ENCODE results near the gene PAMR1.

Gene PAMR1

DNA sequence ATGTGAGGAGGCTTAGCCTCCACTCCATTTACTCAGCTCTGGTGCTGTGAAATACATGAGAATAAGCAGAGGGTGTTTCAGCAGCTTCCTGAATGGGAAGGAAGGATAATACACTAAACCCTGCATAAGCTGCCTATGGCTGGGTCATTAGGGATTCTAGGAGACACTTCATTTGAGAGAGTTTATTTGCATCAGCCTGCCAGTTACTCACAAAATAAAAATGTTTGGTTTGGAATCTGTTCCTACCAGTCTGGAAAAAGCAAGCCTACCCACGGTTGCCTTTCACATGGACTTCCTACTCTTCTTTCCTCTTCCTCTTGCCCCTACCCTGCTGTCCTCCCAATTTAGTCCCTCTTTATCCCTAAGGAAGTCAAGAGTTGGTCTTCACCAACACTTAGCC lies 126.5 kb downstream of the PAMR1 start:
- DNase-seq (ENCODE audit: low read depth): no peak

DNA sequence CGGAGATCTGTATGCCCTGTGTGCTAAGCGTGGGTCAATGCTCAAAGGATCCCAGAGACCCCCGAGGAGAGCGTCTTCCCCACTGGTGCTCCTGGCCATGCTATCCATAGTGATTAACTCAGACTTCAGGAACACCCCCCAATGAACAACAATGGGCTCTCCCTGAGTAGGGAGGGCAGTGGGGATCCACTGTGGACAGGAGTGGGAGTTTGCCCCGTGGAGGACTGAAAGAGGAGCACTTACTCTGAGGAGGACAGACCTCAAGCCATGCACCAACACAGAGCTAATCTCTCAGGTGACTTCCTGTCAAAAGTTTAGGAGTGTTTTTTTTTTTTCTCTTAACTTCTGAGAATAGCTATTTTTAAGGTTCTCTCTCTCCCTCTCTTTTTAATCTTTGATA lies 130.5 kb downstream of the PAMR1 start:
- no peak for DNase-seq (ENCODE audit: low read depth)

DNA sequence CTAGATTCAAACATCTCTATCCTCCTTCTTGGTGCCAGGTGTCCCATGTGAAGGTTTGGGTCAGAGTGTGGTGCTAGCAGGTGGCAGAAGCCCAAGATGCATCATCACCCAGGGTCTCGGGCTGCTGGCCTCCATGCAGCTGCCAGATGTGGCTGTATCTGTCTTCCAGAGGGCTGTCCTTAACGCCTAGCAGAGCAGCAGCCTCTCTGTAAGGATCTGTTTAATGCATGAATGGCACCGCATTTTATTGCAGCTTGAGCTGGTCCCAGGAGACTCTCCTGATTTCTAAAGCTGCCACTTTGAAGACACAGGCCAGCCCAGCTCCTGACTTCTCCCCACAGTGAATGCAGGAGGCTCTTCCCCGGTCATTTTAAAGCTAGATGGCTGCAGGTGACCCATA lies 132.3 kb downstream of the PAMR1 start:
- DNase-seq (ENCODE audit: low read depth): no peak

DNA sequence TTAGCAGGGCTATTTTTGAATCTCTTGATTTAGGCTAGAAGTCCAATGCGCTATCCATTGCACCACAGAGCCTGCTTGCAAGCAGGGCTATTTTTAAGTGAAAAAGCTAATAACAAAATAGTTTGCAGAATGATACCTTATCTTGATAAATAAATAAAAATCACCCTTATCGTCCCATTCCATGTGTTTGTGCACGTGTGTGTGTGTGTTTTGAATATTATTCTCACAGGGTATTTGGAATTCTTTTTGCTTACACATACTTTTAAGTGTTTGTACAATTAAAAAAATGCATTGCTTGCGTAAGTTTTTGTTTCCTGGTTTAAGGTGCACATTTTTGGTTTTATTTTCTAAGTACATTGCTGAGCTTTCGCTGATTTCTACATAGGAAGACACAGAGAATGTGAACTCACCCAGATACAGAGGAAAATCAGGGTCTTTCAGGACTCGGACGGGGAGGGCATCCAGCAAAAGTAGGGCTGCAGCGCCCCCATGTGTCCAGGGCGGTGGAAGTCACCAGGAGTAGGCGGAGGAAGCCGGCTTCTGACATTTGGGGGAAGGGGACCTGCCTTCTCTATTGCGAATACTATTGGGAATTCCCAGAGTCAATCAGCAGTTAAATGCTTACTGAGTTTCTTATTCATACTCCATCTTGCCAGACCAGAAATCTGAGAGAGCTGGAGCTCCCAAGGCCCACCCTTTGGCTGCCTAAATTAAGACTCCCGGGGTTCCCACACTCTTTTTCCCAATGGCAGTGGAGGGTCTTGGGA lies 133.3 kb downstream of the PAMR1 start:
- peak; percentile 79 for DNase-seq (ENCODE audit: low read depth)

DNA sequence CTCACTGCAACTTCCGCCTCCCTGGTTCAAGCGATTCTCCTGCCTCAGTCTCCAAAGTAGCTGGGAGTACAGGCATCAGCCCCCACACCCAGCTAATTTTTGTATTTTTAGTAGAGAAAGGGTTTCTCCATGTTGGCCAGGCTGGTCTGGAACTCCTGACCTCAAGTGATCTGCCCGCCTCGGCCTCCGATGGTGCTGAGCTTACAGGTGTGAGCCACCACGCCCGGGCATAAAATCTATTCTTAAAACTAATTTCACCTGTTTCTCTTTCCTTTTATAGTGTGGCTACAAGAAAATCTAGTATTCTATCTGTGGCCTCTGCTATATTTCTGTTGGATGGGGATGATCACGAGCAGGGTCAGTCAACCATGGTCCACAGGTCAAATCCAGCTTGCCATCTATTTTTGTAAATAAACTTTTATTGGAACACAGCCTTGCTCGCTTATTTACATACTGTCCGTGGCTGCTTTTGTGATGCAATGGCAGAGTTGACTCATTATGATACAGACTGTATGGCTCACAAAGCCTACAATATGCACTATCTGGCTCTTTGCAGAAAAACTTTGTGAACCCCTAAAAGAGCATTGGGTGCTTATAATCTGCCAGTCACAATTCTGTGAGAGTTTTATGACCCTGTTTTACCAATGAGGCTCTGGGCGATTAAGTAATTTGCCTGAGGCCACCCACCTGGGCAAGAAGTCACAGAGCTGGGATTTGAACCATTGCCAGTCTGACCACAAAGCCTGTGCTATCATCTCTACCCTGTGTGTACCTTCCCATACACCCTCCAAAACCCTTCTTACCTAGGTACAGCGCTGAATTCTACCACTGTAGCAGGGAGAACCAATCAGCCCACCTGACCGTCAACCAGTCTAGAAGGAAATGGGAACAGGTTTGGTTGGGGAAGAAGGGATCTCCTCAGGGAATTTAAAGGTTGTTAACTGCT lies 134.4 kb downstream of the PAMR1 start:
- peak; percentile 9 for DNase-seq (ENCODE audit: low read depth)

DNA sequence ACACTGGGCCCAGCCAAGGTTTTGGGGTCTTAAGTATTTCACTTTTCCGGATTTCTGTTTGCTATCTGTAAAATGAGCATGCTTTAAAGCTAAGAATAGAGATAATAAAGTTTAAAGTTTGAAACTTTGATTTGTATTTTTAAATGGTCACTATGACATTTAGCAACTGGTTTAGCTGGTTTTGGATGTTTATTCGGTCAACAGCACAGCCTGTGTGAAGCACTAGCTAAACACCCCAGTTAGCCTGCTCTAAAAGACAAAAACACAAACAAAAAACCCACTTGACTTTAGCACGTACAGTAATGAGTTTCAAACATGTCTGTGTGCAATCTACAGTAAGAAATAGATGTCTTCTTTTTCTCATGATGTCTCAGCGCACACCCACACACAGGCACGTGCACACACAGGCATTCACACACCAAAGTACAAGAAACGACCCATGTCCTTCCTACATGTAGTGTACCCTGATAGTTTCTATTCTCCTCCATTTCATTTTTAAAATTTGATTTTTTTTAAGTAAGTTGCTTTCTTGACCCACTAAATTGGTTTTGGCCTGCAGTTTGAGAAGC lies 135.4 kb downstream of the PAMR1 start:
- DNase-seq (ENCODE audit: low read depth): no peak

DNA sequence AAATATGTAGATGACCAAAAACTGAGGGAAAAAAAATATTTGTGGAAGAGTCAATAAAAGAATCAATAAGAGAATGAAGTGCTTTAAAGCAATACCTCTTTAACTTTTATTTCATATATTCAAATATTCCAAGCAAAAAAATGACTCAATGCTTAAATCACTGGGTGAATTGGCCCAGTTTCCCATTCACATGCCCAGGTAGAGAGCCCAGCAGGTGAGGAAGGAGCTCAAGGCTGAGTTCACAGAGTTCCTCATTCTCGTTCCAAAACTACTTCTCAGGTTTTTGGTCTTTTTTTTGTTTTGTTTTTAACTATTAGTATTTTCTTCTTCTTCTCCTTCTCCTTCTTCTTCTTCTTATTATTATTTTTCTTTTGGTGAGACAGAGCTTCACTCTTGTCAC lies 136.3 kb downstream of the PAMR1 start:
- no peak for DNase-seq (ENCODE audit: low read depth)

DNA sequence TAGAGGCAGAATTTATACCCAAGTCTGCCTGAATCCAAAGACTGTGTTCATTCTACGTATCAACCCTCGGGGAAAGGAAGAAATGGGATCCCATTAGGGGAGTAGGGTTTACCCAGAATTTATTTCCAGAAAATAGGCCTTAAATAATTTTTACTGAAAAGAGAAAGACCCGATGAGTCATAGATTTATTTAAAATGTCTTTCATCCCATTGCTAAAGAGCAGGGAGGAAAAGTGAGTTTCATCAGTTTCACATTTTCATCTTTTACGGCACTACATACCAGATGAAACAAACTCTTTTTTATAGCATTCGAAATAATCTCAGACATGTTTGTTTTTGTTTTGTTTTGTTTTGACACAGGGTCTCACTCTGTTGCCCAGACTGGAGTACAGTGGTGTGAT lies 137.4 kb downstream of the PAMR1 start:
- no peak for DNase-seq (ENCODE audit: low read depth)

DNA sequence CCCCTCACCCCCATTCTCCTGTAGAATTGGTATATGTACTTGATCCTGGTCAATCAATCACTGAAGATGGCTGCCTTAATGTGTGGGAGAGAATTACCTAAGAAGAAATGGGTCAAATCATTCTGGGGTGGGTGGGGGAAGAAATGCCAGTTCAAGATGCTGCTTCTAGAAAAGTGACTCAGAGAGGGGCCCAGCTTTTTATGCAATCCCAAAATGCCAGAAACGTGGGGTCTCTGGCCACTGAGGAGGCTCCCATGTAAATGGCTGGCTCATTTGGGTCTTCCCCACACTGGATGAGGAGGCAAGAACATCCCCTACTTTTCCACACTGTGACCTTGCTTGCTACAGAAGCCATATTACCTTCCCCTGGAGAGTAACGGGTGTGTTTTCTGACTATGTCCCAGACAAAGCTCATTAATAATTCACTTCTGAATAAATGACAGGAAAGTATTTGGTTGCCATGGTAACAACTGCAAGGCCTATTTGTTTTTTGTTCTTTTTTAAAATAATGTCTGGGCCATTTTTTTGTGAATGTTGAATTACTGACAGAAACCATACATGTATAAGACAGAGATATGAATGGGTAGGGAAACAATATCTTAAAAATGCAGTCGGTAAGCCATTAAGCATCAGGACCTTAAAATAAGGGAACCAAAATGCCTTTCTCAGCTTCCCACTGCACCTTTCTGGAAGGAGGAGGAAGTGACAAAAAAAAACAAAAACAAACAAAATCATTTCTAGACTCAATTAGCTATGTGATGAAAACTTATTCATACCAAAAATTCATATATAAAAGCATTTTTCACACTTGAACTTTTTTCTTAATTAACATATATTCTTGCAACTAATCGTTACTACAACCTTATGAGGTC lies 138.1 kb downstream of the PAMR1 start:
- no peak for DNase-seq (ENCODE audit: low read depth)

DNA sequence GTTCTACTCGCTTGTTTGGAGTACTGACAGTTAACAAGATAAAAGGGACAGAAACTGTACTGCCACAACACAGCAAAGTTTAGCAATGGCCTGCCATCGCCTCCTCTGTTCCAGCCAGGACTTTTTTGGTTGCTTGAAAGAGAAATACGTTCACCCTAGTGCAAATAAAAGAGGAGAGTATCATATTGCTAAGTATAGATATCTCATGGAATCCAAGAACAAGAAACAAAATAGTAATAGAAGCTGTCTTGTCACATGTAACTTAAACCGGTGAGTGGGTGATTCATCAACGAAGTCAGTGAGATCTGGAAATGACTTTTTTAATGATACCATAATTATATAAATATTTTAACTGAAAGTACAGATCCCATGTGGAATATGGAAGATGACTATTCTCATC lies 141.5 kb downstream of the PAMR1 start:
- DNase-seq (ENCODE audit: low read depth): no peak
